Spinal cord (tissue), 10 donors: ENCODE results near the gene ACADSB. TPM values are rescaled to one million over a fixed set of nuclear protein-coding genes. Genes with fewer than 3 reads are reported as not detected.

Source experiments
- DNase-seq, 6 donors: peaks; one replicate each; pipeline versions ENCODE4 v3.0.0 to v3.0.0-alpha.2; 2013 to 2015; ENCODE audit warnings: low spot score in 6 of 6, low read depth in 4 of 6
- H3K27ac ChIP-seq: one replicate; pipeline ENCODE4 v1.5.1; 2013; ENCODE audit warnings: low read depth, low read length, control low read depth
- H3K27me3 ChIP-seq: one replicate; pipeline ENCODE4 v1.6.1; 2013; ENCODE audit warnings: low read length; ENCODE audit not compliant: control insufficient read depth, insufficient read depth
- H3K36me3 ChIP-seq: one replicate; pipeline ENCODE4 v1.6.1; 2013; ENCODE audit warnings: low read length; ENCODE audit not compliant: control insufficient read depth, insufficient read depth
- H3K4me1 ChIP-seq: one replicate; pipeline ENCODE4 v1.6.1; 2013; ENCODE audit warnings: low read length; ENCODE audit not compliant: control insufficient read depth, insufficient read depth
- H3K4me3 ChIP-seq: one replicate; pipeline ENCODE4 v1.5.1; 2013; ENCODE audit warnings: low read depth, low read length, control low read depth
- H3K9me3 ChIP-seq: one replicate; pipeline ENCODE4 v1.6.1; 2013; ENCODE audit warnings: low read length; ENCODE audit not compliant: control insufficient read depth, insufficient read depth
- WGBS: methylation state at CpG from one replicate; pipeline ENCODE4 v1.1.5; 2013; ENCODE audit warnings: missing lambda C conversion rate; ENCODE audit not compliant: insufficient coverage; 5-methylcytosine and 5-hydroxymethylcytosine counted together
- polyA plus RNA-seq, 2 donors: library from polyadenylated mRNA; unstranded; fragments of 120-200 nt; gene quantifications; one replicate each; pipeline ENCODE4 v1.2.1, GENCODE V29; 2013; ENCODE audit not compliant: insufficient read length in 2 of 2
- total RNA-seq, 2 donors: library from RNA; depleted of rRNA in 1 of 2; stranded (reverse); fragments of 120-200 nt in 1 of 2; fragments of >200 nt in 1 of 2; gene quantifications; one replicate each; pipeline versions ENCODE4 v1.2.3 to v1.2.4, GENCODE V29; 2013 to 2014
- donor health status: healthy.

Gene ACADSB
- total and polyA plus RNA-seq, 4 donors = 14.0 to 23.1 (median 18.0) TPM

GRCh38 chr10:122998934-122999333 lies 9.9 kb upstream of the ACADSB start:
- Histone ChIP-seq H3K27me3 (no peaks in the 10 kb centered on the region), H3K36me3 (peaks cover 6% of the 10 kb centered on the region), H3K9me3 (no peaks in the 10 kb centered on the region), H3K4me3 (no peak overlapping the region), H3K27ac (no peak overlapping the region), H3K4me1 (no peaks in the 10 kb centered on the region)
- WGBS = 93% methylated on average over 2 of the region's 3 CpGs
- no peak for DNase-seq

- H3K4me3 ChIP-seq = no peak overlapping the region
- no peaks in the 10 kb centered on the region for H3K4me1 ChIP-seq
- no peak for DNase-seq
- no peak overlapping the region for H3K27ac ChIP-seq
- no peaks in the 10 kb centered on the region for H3K9me3 ChIP-seq
- H3K36me3 ChIP-seq = peaks cover 5% of the 10 kb centered on the region
- WGBS = no CpG with 5 or more reads among the region's 3 CpGs
- no peaks in the 10 kb centered on the region for H3K27me3 ChIP-seq
These were observed 9.5 kb upstream of the ACADSB start for GRCh38 chr10:122999347-122999746.

GRCh38 chr10:123000155-123000554 lies 8.7 kb upstream of the ACADSB start:
- DNase-seq = no peak
- Histone ChIP-seq H3K9me3 (no peaks in the 10 kb centered on the region), H3K27ac (no peak overlapping the region), H3K36me3 (peaks cover 5% of the 10 kb centered on the region), H3K4me3 (no peak overlapping the region), H3K4me1 (no peaks in the 10 kb centered on the region), H3K27me3 (no peaks in the 10 kb centered on the region)
- no CpG with 5 or more reads among the region's 3 CpGs for WGBS

- Histone ChIP-seq H3K36me3 (peaks cover 3% of the 10 kb centered on the region), H3K9me3 (no peaks in the 10 kb centered on the region), H3K27ac (no peak overlapping the region), H3K4me3 (no peak overlapping the region), H3K4me1 (no peaks in the 10 kb centered on the region), H3K27me3 (no peaks in the 10 kb centered on the region)
- WGBS = 100% methylated on average over 1 of the region's 2 CpGs
- DNase-seq = no peak
These were observed 7.4 kb upstream of the ACADSB start for GRCh38 chr10:123001370-123001769.

- Histone ChIP-seq H3K9me3 (no peaks in the 10 kb centered on the region), H3K4me3 (no peak overlapping the region), H3K36me3 (peaks cover 3% of the 10 kb centered on the region), H3K27ac (no peak overlapping the region), H3K27me3 (no peaks in the 10 kb centered on the region), H3K4me1 (peaks cover under 1% of the 10 kb centered on the region)
- WGBS = no CpG with 5 or more reads among the region's 2 CpGs
- DNase-seq = peak in 1 of 6 donors; percentile 82
These were observed 4.5 kb upstream of the ACADSB start for GRCh38 chr10:123004298-123004697.

GRCh38 chr10:123007558-123008354 lies 1.1 kb upstream of the ACADSB start:
- H3K9me3 ChIP-seq = no peaks in the 10 kb centered on the region
- peak overlapping the region; percentile 79 for H3K4me3 ChIP-seq
- WGBS = 2% methylated on average over 23 of the region's 30 CpGs
- DNase-seq = peak; percentile 1 to 67 (median 20)
- H3K4me1 ChIP-seq = peaks cover 3% of the 10 kb centered on the region
- peaks cover 8% of the 10 kb centered on the region for H3K36me3 ChIP-seq
- H3K27ac ChIP-seq = peak overlapping the region; percentile 79
- H3K27me3 ChIP-seq = no peaks in the 10 kb centered on the region

- Histone ChIP-seq H3K27me3 (no peaks in the 10 kb centered on the region), H3K9me3 (no peaks in the 10 kb centered on the region), H3K27ac (peak overlapping the region; percentile 78), H3K36me3 (peaks cover 15% of the 10 kb centered on the region), H3K4me3 (peak overlapping the region; percentile 79), H3K4me1 (peaks cover 3% of the 10 kb centered on the region)
- WGBS = under 1% methylated on average over 33 of the region's 34 CpGs
- DNase-seq = peak in 2 of 6 donors; percentile 8 to 21
These were observed 457 bp downstream of the ACADSB start for GRCh38 chr10:123009105-123009820.

- 100% methylated on average over 1 of the region's 3 CpGs for WGBS
These were observed 3.2 kb downstream of the ACADSB start for GRCh38 chr10:123011987-123012386.

GRCh38 chr10:123013456-123014419 lies 4.9 kb downstream of the ACADSB start:
- 98% methylated on average over 38 of the region's 43 CpGs for WGBS
- H3K27ac ChIP-seq = no peak overlapping the region
- no peak overlapping the region for H3K4me3 ChIP-seq
- peaks cover 3% of the 10 kb centered on the region for H3K4me1 ChIP-seq
- no peaks in the 10 kb centered on the region for H3K9me3 ChIP-seq
- no peaks in the 10 kb centered on the region for H3K27me3 ChIP-seq
- peaks cover 12% of the 10 kb centered on the region for H3K36me3 ChIP-seq
- DNase-seq = no peak

More at GRCh38 chr10:123011987-123012386, 3.2 kb downstream of the ACADSB start:
- H3K9me3 ChIP-seq = no peaks in the 10 kb centered on the region
- peaks cover 3% of the 10 kb centered on the region for H3K4me1 ChIP-seq
- no peak overlapping the region for H3K4me3 ChIP-seq
- H3K27me3 ChIP-seq = no peaks in the 10 kb centered on the region
- peaks cover 15% of the 10 kb centered on the region for H3K36me3 ChIP-seq
- H3K27ac ChIP-seq = no peak overlapping the region
- no peak for DNase-seq
